Cerebellar cortex (tissue), 1 donor: ENCODE measurements around the gene TTC31.

Experiments
- DNase-seq: peaks from one replicate; pipeline ENCODE4 v3.0.0-alpha.2; 2015; ENCODE audit warnings: low spot score

Gene TTC31

DNA sequence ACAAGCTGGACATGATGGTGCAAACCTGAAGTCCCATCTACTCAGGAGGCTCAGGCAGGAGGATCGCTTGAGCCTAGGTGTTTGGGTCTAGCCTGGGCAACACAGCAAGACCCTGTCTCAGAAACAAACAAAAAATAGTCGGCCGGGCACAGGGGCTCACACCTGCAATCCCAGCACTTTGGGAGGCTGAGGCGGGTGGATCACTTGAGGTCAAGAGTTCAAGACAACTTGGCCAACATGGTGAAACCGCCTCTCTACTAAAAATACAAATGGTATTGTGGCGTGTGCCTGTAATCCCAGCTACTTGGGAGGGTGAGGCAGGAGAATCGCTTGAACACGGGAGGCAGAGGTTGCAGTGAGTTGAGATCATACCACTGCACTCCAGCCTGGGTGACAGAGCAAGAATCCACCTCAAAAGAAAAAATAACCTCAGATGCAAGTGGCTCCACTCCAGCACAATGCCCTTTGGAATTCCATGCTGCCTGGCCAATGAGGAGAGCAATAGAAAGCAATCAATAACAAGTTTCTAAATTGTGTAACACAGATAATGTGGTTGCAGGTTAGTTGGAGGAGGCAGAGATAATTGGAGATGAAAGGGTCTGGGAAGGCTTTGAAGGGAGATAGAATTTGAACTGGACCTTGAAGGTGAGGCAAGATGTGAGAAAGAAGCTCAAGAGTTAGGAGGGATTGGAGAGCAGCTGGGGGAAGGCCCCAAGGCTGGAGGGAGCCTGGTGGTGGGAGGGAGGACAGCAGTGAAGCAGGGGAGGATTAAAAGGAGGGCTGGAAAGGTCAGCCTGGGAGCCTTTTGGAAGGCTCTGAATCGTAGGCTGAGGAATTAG is 6.0 kb downstream of the TTC31 start:
- DNase-seq = no peak

DNA sequence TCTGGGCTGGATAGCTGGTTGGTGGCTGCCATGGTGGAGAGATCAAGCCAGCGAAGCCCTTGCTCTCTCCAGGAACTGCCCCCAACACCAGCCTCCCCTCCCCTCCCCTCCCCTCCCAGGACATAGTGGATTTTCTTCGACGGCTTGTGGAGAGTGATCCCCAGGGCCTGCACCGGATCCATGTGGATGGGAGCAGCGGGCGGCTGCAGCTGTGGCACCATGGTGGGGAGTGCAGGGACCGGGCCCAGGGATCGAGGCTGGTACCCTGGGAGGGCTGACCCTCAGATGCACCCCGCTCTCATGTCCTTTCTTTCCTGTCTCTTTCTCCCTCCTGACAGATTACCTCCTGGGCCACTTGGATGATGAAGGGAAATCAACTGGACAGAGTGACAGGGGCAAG is 7.0 kb downstream of the TTC31 start:
- DNase-seq = no peak

DNA sequence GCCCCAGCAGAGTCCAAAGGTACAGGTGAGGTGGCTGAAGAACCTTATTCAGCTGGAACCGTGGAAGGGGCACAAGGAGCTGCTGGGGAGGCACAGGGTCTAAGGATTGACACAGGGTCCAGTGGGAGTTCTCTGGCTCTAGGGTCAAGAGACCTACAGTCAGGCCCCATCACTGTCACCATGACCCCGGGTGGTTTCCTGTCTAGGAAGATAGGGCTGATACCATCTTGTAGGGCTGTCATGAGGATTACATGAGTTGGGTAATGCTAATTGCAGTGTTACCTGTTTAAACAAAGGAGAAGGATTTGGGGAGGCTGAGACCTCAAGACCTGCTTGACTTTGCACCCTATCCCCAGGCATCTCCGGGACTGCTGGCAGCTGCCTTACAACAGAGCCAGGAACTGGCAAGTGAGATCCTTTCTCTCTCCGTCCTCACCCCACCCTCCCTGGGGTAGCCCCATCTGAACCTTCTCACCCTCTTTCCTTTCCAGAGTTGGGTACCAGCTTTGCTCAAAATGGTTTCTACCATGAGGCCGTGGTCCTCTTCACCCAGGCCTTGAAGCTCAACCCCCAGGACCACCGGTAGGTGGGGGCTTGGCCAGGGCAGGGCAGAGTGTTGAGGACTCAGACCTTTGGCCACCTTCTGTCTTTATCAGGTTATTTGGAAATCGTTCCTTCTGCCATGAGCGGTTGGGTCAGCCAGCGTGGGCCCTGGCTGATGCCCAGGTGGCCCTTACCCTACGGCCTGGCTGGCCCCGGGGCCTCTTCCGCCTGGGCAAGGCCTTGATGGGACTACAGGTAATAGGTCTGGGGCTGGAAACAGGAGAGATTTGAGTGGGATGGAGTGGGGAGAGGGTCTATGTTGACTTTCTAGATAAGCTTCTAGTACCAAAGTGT is 9.0 kb downstream of the TTC31 start:
- DNase-seq = no peak

DNA sequence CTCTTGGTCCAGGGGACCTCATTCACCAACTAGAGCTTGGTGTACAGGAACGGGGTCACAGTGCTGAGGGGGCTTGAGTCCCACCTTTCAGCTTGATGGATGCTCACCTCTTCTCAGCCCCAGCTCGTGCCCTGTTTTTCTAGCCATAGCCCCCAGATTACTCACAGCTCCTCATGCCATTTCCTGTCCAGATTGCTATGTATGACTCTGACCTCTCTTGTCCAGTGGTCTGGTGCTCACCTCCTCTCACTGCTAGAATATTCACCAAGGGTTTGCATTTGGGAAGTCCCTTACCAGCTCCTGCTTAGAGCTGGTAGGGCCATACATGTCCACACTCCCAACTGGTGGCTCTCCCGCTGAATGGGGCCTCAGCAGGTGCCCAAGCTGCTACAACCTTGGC is 10.7 kb downstream of the TTC31 start:
- no peak for DNase-seq

GRCh38 chr2:74495440-74495839 is 12.6 kb downstream of the TTC31 start:
- DNase-seq = no peak

DNA sequence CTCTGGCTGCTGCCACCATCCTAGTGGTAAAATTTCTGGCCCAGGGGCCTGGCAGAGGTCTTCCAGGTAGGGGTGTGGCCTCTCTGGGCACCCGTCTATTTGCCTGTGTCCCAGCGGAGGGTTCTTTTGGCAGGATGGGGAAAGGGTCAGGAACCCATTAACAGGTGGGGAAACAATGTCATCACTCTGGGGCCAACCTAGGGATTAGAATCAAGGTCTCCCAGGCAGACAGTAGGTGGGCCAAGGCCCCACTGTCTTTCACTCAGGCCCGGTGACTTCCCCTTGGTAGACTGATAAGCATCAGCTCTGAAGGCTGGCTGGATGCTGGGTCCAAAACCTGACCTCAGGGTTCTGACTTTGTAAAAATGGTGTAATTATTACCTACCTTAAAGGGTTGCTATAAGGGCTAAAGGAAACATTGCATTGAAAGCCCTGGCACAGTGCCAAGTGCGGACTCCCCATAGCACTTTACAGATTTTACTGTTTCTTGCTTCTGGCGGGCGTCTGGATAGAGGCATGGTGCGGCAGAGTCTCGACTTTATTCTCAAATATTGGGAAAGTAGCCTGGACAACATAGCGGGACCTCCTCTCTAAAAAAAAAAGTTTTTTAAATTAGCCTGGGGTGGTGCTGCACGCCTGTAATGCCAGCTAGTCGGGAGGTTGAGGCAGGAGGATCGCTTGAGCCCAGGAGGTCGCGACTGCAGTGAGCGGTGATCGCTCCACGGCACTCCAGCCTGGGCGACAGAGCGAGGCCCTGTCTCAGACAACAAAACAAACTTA is 14.3 kb downstream of the TTC31 start:
- DNase-seq = no peak

DNA sequence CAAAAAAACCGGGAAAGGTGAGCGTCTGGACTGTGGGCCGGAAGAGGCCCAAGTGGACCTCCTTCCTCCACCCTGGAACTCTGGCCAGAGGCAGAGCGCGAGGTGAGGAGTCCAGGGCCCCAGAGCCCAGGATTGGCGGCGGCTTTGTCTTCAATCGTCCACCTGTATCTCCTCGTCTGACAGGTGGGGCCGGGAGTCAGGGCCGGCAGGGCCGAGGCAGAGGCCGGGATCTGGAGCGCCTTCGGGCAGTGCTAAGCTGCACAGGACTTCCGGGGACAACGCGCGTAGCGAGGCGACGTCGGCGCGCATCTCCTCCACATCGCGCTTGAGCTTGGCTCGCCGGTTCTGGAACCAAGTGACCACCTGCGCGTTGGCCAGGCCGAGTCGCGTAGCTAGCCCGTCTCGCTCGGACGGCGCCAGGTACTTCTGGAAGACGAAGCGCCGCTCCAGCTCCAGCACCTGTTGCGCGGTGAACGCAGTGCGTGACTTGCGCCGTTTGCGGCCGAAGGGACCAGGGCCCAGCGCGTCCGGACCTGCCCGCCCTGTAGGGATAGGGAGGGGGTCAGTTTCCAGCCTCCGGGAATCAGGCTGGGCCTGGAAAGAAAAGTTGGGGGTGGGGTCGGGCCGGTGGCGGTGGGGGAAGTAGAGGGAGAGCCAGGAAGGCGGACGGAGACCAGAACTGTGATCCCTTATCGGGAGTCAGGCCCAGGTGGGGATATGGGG is 15.1 kb downstream of the TTC31 start:
- no peak for DNase-seq

DNA sequence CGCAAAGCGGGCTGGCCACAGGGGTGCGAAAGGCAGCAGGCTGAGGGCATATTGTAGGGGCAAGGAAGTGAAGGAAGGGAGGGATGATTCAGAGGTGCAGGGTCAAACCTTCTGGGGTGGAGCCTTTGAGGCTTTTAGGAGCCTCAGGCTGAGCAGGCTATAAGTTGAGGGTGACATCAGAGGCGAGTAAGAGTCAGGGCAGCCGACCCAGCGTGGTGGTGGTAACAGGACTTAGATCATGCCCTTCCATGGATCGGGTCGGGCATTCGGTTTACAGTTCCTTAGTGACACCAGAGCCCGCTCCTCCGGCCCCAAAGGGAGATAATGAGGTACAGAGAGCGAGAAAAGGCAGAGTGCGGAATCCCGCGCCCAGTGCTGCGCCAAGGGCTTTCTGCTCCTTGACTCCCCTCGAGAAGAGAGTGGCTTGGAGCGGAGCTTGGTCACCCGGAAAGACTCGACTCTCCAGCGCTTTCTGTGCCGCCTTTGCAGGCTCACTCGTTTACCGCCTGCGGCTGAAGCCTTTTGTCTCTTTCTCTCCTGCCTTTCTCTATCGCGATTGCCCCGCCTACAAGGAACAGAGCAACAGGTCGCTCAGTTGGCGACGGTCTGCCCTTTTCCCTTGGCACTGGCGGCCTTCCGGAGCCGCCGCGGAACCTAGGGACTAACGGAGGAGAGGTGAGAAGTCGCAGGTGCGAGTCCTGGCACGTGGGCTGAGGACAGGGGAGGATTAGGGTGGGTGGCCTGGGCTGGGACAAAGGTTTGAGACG is 15.8 kb downstream of the TTC31 start:
- no peak for DNase-seq

DNA sequence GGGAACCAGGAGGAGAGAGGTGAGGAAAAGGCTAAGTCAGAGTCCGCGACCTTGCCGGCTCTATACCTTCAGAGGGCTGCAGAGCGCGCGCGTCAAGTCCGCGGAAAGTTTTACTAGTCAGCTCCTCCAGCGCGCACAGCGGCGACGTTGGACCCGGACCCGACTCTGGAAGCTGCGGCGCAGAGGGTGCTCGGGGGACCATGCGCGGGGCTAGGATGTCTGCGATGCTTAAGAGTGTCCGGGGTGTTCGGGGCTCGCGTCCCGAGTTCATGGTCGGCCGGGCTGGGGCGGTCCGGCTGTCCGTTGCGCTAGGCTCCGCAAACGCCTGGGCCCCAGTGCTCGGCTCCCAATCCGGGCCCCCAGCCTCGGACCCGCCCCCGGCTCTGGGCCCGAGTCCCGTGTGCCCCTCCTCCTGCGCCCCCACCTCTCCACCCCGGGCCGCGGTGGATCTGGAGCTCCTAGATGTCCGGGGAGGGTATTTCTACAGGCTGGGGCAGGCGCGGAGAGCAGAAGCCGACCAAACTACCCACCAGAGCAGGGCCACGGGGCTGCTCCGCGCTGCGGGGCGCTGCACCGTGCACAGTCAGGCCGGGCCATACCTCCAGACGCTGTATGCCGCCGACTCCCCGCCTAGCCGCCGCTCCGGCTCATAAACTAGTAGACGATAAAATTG is 16.5 kb downstream of the TTC31 start, which contains the start of gene LBX2:
LBX2 (minus strand) TSS at position 337 of the 673 bp plus-strand sequence; CDS start at position 271, 66 bp downstream.
- DNase-seq = no peak

- DNase-seq = no peak
These were observed 17.2 kb downstream of the TTC31 start for GRCh38 chr2:74499940-74500577.

GRCh38 chr2:74500578-74500946 is 17.7 kb downstream of the TTC31 start:
- DNase-seq = no peak

GRCh38 chr2:74501335-74502071 is 18.6 kb downstream of the TTC31 start:
- no peak for DNase-seq

GRCh38 chr2:74502147-74502719 is 19.4 kb downstream of the TTC31 start:
- DNase-seq = no peak

- DNase-seq = no peak
These were observed 20.0 kb downstream of the TTC31 start for GRCh38 chr2:74502720-74503505.

- no peak for DNase-seq
These were observed 20.9 kb downstream of the TTC31 start for GRCh38 chr2:74503506-74504475.

- DNase-seq = no peak
These were observed 21.7 kb downstream of the TTC31 start for GRCh38 chr2:74504591-74504990.
